ENCODE measurements around the gene CDKN1C.

DNA sequence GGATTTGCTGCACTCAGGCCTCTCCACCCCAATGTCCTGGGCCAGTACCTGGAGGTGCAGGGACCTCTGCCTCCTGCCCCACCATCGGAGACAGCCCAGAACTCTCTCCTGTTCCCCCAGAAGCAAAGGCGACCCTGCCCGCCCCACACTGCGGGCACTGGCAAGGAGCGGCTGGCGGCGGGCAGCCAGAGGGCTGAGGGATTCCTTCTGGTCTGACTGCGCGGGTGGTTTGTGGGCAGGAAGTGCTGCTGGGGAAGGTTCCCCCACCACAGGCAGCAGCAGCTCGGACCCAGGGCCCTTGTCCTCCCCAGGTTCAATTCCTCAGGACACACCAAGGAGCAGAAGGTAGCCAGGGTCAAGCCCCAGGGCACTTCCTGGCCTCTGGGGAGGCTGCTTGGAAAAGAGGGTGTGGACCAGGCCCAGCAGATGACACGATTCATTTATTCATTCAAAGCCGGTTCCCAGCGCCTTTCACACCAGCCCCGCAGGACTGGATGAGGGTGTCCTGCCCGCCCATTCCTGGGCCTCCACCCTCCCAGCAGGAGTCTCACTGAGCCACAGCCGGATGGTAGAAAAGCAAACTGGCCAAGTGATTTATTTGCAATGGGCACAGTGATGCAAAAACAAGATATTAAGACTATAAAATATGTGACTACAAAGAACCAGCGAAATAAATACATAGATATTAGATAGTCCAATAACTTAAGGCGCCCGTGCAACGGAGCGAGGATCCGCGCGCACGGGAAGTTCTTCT, 42.5 kb upstream of the CDKN1C start:
- TF ChIP-seq, protein P1, sequence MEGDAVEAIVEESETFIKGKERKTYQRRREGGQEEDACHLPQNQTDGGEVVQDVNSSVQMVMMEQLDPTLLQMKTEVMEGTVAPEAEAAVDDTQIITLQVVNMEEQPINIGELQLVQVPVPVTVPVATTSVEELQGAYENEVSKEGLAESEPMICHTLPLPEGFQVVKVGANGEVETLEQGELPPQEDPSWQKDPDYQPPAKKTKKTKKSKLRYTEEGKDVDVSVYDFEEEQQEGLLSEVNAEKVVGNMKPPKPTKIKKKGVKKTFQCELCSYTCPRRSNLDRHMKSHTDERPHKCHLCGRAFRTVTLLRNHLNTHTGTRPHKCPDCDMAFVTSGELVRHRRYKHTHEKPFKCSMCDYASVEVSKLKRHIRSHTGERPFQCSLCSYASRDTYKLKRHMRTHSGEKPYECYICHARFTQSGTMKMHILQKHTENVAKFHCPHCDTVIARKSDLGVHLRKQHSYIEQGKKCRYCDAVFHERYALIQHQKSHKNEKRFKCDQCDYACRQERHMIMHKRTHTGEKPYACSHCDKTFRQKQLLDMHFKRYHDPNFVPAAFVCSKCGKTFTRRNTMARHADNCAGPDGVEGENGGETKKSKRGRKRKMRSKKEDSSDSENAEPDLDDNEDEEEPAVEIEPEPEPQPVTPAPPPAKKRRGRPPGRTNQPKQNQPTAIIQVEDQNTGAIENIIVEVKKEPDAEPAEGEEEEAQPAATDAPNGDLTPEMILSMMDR (IDR thresholded peaks at IDR 0.05; ENCODE audit: insufficient read depth, low read length, poor library complexity, severe bottlenecking) = no peak
- TF ChIP-seq EZH2phosphoT487 (conservative IDR thresholded peaks at IDR 0.05; ENCODE audit: low read length) = no peak
